ENCODE measurements around the gene MMP20. TPM values are rescaled to one million over a fixed set of nuclear protein-coding genes. Genes with fewer than 3 reads are reported as not detected.

The MMP20 gene
- total RNA-seq, 1 experiment from 2014 or later, result not detected

- Histone ChIP-seq H2AK5ac (ENCODE audit: insufficient read length, low read length) (no peak overlapping the region), H3K9ac (ENCODE audit: extremely low read depth, insufficient read length, low read length) (no peak overlapping the region)
Observed at GRCh38 chr11:102583141-102583873, 41.8 kb downstream of the MMP20 start.

More at GRCh38 chr11:102583141-102583873, 41.8 kb downstream of the MMP20 start:
- H3K9me3 Mint-ChIP-seq, result peaks cover 0 to 4% of the 10 kb centered on the region in 2 experiments; a peak in 1 of 5 replicates
- H4K91ac ChIP-seq (ENCODE audit: insufficient read length, low read depth, low read length), result no peak overlapping the region
- no peak overlapping the region for H3K14ac ChIP-seq (ENCODE audit: insufficient read depth, low read length)
- no peaks in the 10 kb centered on the region for H3K27me3 Mint-ChIP-seq (ENCODE audit: low read depth)
- H3K23ac ChIP-seq (ENCODE audit: insufficient read length, low read depth, low read length), result no peak overlapping the region
- no peaks in the 10 kb centered on the region for H3K79me1 ChIP-seq (ENCODE audit: insufficient read depth, low read depth, low read length, poor library complexity, severe bottlenecking)
- H3K27ac ChIP-seq (ENCODE audit: insufficient read length, low read depth, low read length), result no peak overlapping the region
- no peak overlapping the region for H3K56ac ChIP-seq (ENCODE audit: insufficient read length, low read depth, low read length)
- H3K27me3 ChIP-seq (ENCODE audit: insufficient read depth, low read length), result no peaks in the 10 kb centered on the region
- no CpG with 5 or more reads among the region's 2 CpGs for WGBS (ENCODE audit: extremely low coverage, insufficient read length, low lambda C conversion rate)
- no peak overlapping the region for H2BK20ac ChIP-seq (ENCODE audit: low read depth, low read length, poor library complexity, severe bottlenecking)
- no peak overlapping the region for H3K18ac ChIP-seq (ENCODE audit: insufficient read length, low read depth, low read length)
- no peak overlapping the region for H3K4ac ChIP-seq (ENCODE audit: low read depth, low read length)
- no peak overlapping the region for H2BK12ac ChIP-seq (ENCODE audit: insufficient read length, low read depth, low read length)
- no peaks in the 10 kb centered on the region for H3K4me1 Mint-ChIP-seq
- no peak overlapping the region for H2AFZ ChIP-seq (ENCODE audit: low read length)
- H3K79me2 ChIP-seq (ENCODE audit: insufficient read depth, low read length), result no peaks in the 10 kb centered on the region
- no peaks in the 10 kb centered on the region for H3K4me1 ChIP-seq (ENCODE audit: insufficient read depth, low read length)
- H3K27ac Mint-ChIP-seq, result no peak overlapping the region
- H2BK5ac ChIP-seq (ENCODE audit: insufficient read length, low read length), result no peak overlapping the region
- H3K23me2 ChIP-seq (ENCODE audit: insufficient read length, low read depth, low read length, poor library complexity, severe bottlenecking), result no peaks in the 10 kb centered on the region
- no peak overlapping the region for H2BK15ac ChIP-seq (ENCODE audit: low read depth, low read length)
- no peak for DNase-seq
- no peak overlapping the region for H4K8ac ChIP-seq (replicated peaks; ENCODE audit: insufficient read length, low read depth, low read length)
- H4K20me1 ChIP-seq (ENCODE audit: control insufficient read depth, insufficient read depth, insufficient read length), result no peaks in the 10 kb centered on the region
- H2BK120ac ChIP-seq (ENCODE audit: low read depth, low read length, poor library complexity, severe bottlenecking), result no peak overlapping the region
- H3K4me2 ChIP-seq (ENCODE audit: insufficient read depth, insufficient read length, low read length), result no peak overlapping the region
- H3T11ph ChIP-seq (ENCODE audit: low read length), result no peak overlapping the region
- no peak overlapping the region for H3K4me3 Mint-ChIP-seq
- TF ChIP-seq CTCF (conservative IDR thresholded peaks at IDR 0.05), result no peak
- H3K36me3 Mint-ChIP-seq (ENCODE audit: insufficient read depth in 1 of 3, low read depth in 3 of 3), result no peaks in the 10 kb centered on the region
- no peaks in the 10 kb centered on the region for H3K9me3 ChIP-seq (ENCODE audit: control insufficient read depth, low read depth, low read length)
- H4K5ac ChIP-seq (ENCODE audit: insufficient read length, low read depth, low read length), result no peak overlapping the region

All from H9 (cell line).